Ishikawa (cell line): ENCODE data around the gene SPATA31D1.

Source experiments
- EGR1 ChIP-seq: IDR thresholded peaks from 2 replicates; pipeline ENCODE4 v1.6.1; 2012
- TAF1 ChIP-seq: IDR thresholded peaks from 2 replicates; pipeline ENCODE4 v1.6.1; 2012; ENCODE audit warnings: low read depth, mild to moderate bottlenecking
- TEAD4 ChIP-seq: IDR thresholded peaks from 2 replicates; pipeline ENCODE4 v1.6.1; 2012
- YY1 ChIP-seq: IDR thresholded peaks from 2 replicates; pipeline ENCODE4 v1.6.1; 2012; ENCODE audit warnings: low read depth
- TF ChIP-seq, protein P1 (sequence below): IDR thresholded peaks from 2 replicates; pipeline ENCODE4 v1.6.1; 2012
- TF ChIP-seq, protein P2 (sequence below): IDR thresholded peaks from 2 replicates; pipeline ENCODE4 v1.6.1; 2012

DNA sequence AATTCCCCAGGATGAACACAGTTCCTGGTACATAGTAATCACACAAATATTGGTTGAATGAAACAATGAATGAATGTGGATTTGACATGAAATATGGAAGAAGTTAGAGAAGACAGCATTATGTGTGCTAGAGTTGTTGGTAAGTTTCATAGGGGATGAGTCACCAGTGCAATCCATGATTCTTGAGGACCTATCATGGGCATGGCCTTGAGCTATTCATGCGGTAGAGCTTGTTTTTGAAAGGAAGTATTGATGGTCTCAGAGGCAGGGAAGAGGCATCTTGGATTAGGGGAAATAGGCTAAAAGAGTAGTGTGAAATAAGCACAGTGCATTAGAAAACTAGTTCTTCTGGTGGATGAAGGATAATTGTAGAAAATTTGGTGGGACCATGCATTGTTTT is 22.1 kb downstream of the SPATA31D1 start:
- TF ChIP-seq EGR1 (no peak), TAF1 (no peak), YY1 (no peak), TEAD4 (no peak)
- TF ChIP-seq, protein P1, sequence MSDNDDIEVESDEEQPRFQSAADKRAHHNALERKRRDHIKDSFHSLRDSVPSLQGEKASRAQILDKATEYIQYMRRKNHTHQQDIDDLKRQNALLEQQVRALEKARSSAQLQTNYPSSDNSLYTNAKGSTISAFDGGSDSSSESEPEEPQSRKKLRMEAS: no peak
- TF ChIP-seq, protein P2, sequence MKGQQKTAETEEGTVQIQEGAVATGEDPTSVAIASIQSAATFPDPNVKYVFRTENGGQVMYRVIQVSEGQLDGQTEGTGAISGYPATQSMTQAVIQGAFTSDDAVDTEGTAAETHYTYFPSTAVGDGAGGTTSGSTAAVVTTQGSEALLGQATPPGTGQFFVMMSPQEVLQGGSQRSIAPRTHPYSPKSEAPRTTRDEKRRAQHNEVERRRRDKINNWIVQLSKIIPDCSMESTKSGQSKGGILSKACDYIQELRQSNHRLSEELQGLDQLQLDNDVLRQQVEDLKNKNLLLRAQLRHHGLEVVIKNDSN: no peak
